ENCODE measurements around the gene TTC22. TPM values are rescaled to one million over a fixed set of nuclear protein-coding genes. Genes with fewer than 3 reads are reported as not detected.
A peak's percentile ranks its signal among the peaks of the same experiment; 100 is the strongest.

Gene TTC22
- 0.17 TPM for total RNA-seq
- long read RNA-seq, result 0 reads

- intact Hi-C loops (cut with micrococcal nuclease), result no loop called here
- peak; percentile 51 for DNase-seq
Measured at GRCh38 chr1:54800899-54801759, at the start of gene TTC22. Gene TTC22, minus strand, starts transcription at chr1:54801323. Its CDS starts 160 bp downstream, at chr1:54801163.

GRCh38 chr1:54850737-54851136 is 49.6 kb upstream of the TTC22 start:
- ATAC-seq (no peak), DNase-seq (no peak)
- intact Hi-C loops (cut with micrococcal nuclease), result no loop called here

More at GRCh38 chr1:54800899-54801759, at the start of gene TTC22:
- ATAC-seq, result peak; percentile 79

GRCh38 chr1:54850069-54850730 is 49.1 kb upstream of the TTC22 start:
- ATAC-seq (peak; percentile 16), DNase-seq (no peak)
- intact Hi-C loops (cut with micrococcal nuclease), result no loop called here

GRCh38 chr1:54849219-54850068 is 48.3 kb upstream of the TTC22 start:
- DNase-seq (no peak), ATAC-seq (peak; percentile 65)
- intact Hi-C loops (cut with micrococcal nuclease), result no loop called here

- DNase-seq (no peak), ATAC-seq (no peak)
- intact Hi-C loops (cut with micrococcal nuclease), result no loop called here
Measured at GRCh38 chr1:54848134-54848948, 47.2 kb upstream of the TTC22 start.

- intact Hi-C loops (cut with micrococcal nuclease), result no loop called here
- DNase-seq (no peak), ATAC-seq (no peak)
Measured at GRCh38 chr1:54846716-54847284, 45.7 kb upstream of the TTC22 start.

GRCh38 chr1:54846301-54846700 is 45.2 kb upstream of the TTC22 start:
- DNase-seq (no peak), ATAC-seq (no peak)
- intact Hi-C loops (cut with micrococcal nuclease), result no loop called here

GRCh38 chr1:54845772-54846171 is 44.6 kb upstream of the TTC22 start:
- intact Hi-C loops (cut with micrococcal nuclease), result no loop called here
- DNase-seq (no peak), ATAC-seq (no peak)

GRCh38 chr1:54844564-54844963 is 43.4 kb upstream of the TTC22 start:
- no peak for ATAC-seq
- no peak for DNase-seq
- intact Hi-C loops (cut with micrococcal nuclease), result no loop called here

- intact Hi-C loops (cut with micrococcal nuclease), result no loop called here
- no peak for DNase-seq
- ATAC-seq, result no peak
Measured at GRCh38 chr1:54843449-54843848, 42.3 kb upstream of the TTC22 start.

GRCh38 chr1:54842963-54843362 is 41.8 kb upstream of the TTC22 start:
- no peak for ATAC-seq
- intact Hi-C loops (cut with micrococcal nuclease), result no loop called here

GRCh38 chr1:54842206-54842915 is 41.2 kb upstream of the TTC22 start:
- intact Hi-C loops (cut with micrococcal nuclease), result no loop called here
- ATAC-seq (no peak), DNase-seq (no peak)

More at GRCh38 chr1:54842963-54843362, 41.8 kb upstream of the TTC22 start:
- no peak for DNase-seq

GRCh38 chr1:54839824-54840223 is 38.7 kb upstream of the TTC22 start:
- intact Hi-C loops (cut with micrococcal nuclease), result no loop called here
- ATAC-seq (no peak), DNase-seq (no peak)

- no peak for DNase-seq
- no peak for ATAC-seq
- intact Hi-C loops (cut with micrococcal nuclease), result no loop called here
Measured at GRCh38 chr1:54838565-54839180, 37.5 kb upstream of the TTC22 start.

- intact Hi-C loops (cut with micrococcal nuclease), result no loop called here
- ATAC-seq (no peak), DNase-seq (no peak)
Measured at GRCh38 chr1:54837002-54837853, 36.1 kb upstream of the TTC22 start.

GRCh38 chr1:54836594-54836993 is 35.5 kb upstream of the TTC22 start:
- intact Hi-C loops (cut with micrococcal nuclease), result no loop called here
- DNase-seq, result no peak
- no peak for ATAC-seq

GRCh38 chr1:54835970-54836369 is 34.8 kb upstream of the TTC22 start:
- ATAC-seq (no peak), DNase-seq (no peak)
- intact Hi-C loops (cut with micrococcal nuclease), result no loop called here
